H1 (cell line): ENCODE results near the gene PTPRJ. TPM values are rescaled to one million over a fixed set of nuclear protein-coding genes. Genes with fewer than 3 reads are reported as not detected.

Experiments used
- CHD7 ChIP-seq: fragments of 300-600 bp; sonication (generic); IDR thresholded peaks from 2 replicates; pipeline ENCODE4 v1.7.1; 2012; ENCODE audit warnings: low read length, moderate library complexity, mild to moderate bottlenecking, inconsistent platforms; ENCODE audit not compliant: insufficient replicate concordance
- EGR1 ChIP-seq: IDR thresholded peaks from 2 replicates; pipeline ENCODE4 v1.6.1; 2011; ENCODE audit warnings: low read depth, low read length, borderline replicate concordance
- FOSL1 ChIP-seq: IDR thresholded peaks from 2 replicates; pipeline ENCODE4 v1.6.1; 2011; ENCODE audit warnings: mild to moderate bottlenecking, low read depth, low read length, moderate library complexity; ENCODE audit not compliant: insufficient read depth
- GABPA ChIP-seq: IDR thresholded peaks from 2 replicates; pipeline ENCODE4 v1.6.1; 2011; ENCODE audit warnings: mild to moderate bottlenecking, low read length, moderate library complexity, borderline replicate concordance; ENCODE audit not compliant: insufficient read depth
- PHF8 ChIP-seq: fragments of 200-600 bp; sonication (generic); conservative IDR thresholded peaks from 2 replicates; pipeline ENCODE4 v1.7.1; 2012; ENCODE audit warnings: low read depth, mild to moderate bottlenecking, inconsistent platforms, low read length, moderate library complexity
- SIRT6 ChIP-seq: IDR thresholded peaks from one replicate; pipeline ENCODE4 v1.7.1; 2012; ENCODE audit warnings: low read length, inconsistent platforms
- polyA plus RNA-seq, 7 experiments: library from polyadenylated mRNA; depleted of rRNA in 3 of 7; stranded (reverse) in 5 of 7; unstranded in 2 of 7; fragments of >200 nt in 5 of 7; fragments of 200-250 nt in 2 of 7; gene quantifications; 1 replicate in 5 of 7; 2 replicates in 1 of 7; 4 replicates in 1 of 7; pipeline versions ENCODE4 v1.2.1 to v1.2.3, GENCODE V29; 2011 to 2013; ENCODE audit warnings: missing spikeins in 2 of 7, mixed read lengths in 2 of 7
- total RNA-seq: library from RNA; stranded (reverse); fragmentation: NEBNext Ultra II Directional; extraction: Animal tissue kit (Norgen Biotek cat#: 25700); gene quantifications from 2 replicates; pipeline ENCODE4 v1.2.1, GENCODE V29; 2021

The PTPRJ gene
- total and polyA plus RNA-seq, 2 of the 8 experiments (the other 6 are each of a cell fraction or from before 2014, with no cell fraction given): 4.4 to 22.6 TPM

GRCh38 chr11:48001438-48002021 lies 21.2 kb downstream of the PTPRJ start (continued):
- TF ChIP-seq CHD7 (no peak), EGR1 (no peak), FOSL1 (no peak), GABPA (no peak), SIRT6 (no peak), PHF8 (no peak)
- TF ChIP-seq, all 59 proteins: peak for 0
